NCI-H2081 treated with DMSO at 0.1 percent for 48 hours (cell line): ENCODE data around the gene AOC2.
"Not testable (repeated sequence)": the region's sequence is repeated elsewhere in the genome, so short reads cannot be mapped to it uniquely, and the experiment has no call there.

Experiments used
- DNase-seq: peaks from one replicate; lab custom pipeline; 2025; lab: John Stamatoyannopoulos, UW

Gene AOC2

DNA sequence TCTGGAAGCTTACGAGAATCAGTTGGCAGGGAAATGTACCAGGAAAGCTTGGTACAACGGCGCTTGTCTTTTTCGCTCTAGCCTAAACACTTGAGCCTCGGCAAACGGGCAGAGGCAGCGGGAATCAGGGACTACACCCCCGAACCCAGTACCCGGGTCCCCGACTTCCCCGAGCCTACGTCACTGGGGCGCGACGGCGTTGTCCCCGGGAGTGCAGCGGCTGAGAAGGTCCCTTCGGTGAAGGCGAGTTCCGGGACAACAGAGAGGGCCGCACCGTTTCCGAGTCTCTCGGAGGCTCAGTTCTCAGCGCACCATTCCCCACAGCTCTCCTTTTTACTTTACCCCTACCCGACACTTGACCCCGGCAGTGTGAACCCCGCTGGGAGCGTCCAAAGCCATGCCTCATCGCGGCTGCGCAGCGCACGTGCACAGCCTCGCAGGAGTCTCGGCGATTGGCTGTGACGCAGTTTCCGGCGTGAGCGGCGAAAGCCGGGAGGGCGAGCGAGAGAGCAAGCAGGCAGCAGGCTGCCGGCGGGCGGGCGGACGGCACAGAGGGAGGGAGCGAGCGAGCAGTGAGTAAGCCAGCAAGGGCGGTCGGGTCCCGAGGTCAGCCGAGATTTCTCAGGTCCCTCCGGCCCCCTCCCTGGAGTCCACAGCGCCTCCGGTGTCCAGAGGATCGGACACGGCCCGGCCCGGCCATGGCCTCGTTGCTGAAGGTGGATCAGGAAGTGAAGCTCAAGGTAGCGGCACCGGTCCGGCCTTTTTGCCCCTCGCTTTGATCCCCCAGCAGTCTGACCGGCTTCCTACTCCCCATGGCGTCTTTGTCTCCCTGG lies 11.2 kb upstream of the AOC2 start, which contains the start of gene PSME3:
TSS of gene PSME3 (plus strand) at position 464 of the 833 bp plus-strand sequence. CDS start at position 699, 235 bp downstream.
- peak; percentile 84 for DNase-seq

DNA sequence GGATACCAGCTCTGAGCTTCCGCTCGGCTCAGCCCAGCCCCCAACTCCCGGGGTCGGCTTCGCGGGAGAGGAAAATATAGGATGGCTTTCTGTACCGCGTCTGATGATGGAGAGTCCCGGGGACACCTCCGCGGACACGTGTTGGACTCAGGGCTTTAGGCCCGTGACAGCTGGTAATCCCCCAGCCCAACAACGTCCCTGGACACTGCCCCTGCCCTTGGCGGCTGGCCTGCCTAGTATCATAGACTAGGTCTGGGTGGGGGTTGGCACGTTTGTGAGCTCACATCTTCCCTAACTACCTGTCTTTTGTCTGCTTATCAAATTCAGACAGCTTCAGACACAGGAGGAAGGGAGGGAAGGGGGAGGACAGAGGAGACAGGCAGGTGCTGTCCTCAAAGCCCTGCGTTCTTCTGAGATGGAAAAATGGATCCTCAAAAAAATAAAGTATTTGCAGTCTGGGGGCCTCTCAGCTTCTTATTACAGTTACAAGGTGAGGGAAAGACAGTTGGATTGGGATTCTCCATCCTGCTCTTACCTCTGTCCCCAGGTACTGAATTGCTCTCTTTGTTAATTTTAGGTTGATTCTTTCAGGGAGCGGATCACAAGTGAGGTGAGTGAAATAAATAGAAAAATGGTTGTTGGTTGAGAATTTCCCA lies 10.5 kb upstream of the AOC2 start:
- no peak for DNase-seq

DNA sequence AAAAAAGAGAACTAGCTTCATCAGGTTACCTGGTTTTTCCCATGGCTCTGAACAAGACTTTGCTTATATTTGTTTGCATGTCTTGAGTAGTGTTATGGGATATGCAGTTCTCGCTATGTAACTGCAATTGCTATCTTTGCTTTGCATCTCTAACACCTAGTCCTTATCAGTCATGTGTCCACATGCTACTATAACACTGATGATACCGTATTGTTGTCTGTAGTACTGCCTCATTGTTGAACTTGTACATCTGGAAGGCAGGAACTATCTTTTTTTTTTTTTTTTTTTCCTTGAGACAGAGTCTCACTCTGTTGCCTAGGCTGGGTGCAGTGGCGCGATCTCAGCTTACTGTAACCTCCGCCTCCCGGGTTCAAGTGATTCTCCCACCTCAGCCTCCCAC lies 8.6 kb upstream of the AOC2 start:
- DNase-seq: no peak

DNA sequence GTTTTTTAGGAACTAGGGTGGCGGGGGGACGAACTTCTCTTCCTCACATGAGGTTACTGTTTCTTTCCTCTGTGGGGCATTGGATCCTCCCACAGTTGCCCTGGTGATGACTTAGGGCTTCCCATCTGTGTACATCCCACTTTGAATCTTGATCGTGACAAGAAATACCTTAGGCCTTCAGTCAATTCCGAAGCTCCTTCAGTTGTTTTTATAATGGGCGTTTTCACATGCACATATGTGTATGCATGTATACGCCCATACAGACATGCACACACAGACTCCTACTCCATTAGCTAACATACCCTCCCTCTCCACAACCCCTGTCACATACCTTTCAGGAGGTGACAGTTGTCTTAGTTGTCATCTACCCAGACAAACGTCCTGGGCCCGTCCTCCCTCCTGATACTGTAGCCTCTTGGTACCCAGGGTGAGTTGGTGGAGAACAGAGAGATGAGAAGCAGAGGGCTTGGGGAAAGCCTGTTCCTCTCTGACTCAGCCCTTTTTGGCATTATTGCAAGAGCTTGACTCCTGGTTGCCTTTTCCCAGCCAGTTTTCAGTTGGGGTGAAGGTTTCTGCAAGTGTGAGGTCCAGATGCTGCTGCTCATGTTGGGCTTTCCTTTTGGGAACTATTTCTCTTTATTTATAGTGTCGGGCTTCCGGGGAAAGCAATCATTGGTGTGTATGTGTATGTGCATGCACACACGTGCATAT lies 2.2 kb upstream of the AOC2 start:
- DNase-seq: no peak

DNA sequence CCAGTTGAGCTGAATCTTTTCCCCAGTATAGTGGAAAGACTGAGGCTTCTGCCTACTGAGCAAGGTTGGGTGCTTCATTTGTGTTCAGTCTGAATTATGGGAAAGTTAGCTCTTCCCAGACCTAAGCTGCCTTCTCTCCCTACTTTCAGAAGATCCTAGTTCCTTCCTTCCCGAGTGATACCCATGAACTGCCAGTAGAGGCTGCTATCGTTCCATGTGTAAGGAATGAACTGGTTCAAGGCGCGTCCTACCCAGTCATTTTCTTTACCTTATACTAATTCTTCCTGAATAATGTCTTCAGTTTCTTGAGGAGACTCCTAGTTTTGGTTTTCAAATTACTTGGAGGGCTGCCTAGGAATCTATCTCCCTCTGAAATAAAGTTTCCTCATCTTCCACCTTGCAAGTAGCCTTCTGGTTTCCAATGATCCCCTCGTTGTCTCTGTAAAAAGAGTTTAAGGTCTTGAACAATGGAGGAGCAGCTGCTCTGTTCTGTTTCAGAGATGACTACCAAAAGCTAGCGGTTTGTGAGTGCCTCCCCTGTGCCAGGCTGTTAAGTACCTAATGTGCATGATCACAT lies 934 bp upstream of the AOC2 start:
- DNase-seq: peak; percentile 33

DNA sequence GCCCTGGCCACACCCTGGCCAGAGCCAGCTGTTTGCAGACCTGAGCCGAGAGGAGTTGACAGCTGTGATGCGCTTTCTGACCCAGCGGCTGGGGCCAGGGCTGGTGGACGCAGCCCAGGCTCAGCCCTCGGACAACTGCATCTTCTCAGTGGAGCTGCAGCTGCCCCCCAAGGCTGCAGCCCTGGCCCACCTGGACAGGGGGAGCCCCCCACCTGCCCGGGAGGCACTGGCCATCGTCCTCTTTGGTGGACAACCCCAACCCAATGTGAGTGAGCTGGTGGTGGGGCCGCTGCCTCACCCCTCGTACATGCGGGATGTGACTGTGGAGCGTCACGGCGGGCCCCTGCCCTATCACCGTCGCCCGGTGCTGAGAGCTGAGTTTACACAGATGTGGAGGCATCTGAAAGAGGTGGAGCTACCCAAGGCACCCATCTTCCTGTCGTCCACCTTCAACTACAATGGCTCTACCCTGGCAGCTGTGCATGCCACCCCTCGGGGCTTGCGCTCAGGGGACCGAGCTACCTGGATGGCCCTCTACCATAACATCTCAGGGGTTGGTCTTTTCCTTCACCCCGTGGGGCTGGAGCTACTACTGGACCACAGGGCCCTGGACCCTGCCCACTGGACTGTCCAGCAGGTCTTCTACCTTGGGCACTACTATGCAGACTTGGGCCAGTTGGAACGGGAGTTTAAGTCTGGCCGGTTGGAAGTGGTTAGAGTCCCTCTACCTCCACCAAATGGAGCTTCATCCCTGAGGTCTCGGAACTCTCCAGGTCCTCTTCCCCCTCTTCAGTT lies 578 bp downstream of the AOC2 start:
- no peak for DNase-seq

DNA sequence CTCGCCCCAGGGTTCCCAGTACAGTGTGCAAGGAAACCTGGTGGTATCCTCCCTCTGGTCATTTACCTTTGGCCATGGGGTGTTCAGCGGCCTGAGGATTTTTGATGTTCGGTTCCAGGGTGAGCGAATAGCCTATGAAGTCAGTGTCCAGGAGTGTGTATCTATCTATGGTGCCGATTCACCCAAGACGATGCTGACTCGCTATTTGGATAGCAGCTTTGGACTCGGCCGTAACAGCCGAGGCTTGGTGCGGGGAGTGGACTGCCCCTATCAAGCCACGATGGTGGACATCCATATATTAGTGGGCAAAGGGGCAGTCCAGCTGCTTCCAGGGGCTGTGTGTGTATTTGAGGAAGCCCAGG lies 1.2 kb downstream of the AOC2 start:
- DNase-seq: no peak

DNA sequence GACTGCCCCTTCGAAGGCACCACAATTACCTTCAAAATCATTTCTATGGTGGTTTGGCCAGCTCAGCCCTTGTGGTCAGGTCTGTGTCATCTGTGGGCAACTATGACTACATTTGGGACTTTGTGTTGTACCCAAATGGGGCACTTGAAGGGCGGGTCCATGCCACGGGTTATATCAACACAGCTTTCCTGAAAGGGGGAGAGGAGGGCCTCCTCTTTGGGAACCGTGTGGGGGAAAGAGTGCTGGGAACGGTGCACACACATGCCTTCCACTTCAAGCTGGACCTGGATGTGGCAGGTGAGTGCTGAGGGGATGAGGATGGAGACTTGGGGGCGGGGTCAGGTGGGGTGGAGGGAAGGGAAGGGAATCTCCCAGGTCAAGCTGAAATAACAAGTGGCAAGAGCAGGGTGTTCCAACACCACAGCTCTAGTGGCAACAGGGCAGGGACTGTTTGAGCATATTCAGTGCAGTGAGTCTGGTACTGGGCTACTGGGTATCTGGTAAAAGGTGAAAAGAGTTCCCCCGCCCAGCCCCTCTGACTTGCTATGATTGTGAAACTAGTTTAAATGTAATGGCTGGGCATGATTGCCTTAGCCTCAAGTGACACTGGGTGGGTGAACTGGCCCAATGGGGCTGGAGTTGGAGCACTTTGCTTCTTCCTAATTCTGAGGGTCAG lies 1.7 kb downstream of the AOC2 start:
- DNase-seq: no peak

DNA sequence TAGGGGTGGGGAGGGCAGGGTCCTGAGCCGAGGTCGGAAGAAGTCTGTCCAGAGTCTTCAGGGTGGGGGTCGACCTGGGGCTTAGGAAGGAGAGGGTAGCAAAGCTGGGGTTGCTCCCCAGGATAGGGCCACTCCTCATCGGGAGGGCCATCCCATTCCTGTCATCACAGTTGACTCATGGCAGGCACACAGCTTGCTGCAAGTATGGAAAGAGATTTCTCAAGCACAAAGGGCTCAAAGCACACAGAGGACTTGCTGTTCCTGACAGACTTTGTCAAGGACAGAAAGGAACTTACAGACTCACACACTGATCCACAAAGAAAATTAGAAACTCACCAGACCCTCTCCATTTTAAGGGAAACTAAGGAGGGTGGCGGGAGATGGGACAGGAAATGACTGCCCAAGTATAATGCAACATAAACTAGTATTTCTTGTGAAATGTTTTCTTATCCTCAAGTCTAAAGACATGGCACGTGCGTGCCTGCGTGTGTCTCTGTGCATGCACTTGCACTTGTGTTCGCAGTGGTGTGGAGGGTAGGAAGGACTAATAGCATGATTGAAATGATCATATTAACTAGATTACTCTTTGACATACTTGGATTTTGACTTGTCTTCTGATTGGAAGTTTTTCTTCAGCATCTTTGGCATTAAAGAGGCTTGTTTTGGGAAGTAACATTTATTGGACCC lies 2.4 kb downstream of the AOC2 start:
- DNase-seq: no peak

DNA sequence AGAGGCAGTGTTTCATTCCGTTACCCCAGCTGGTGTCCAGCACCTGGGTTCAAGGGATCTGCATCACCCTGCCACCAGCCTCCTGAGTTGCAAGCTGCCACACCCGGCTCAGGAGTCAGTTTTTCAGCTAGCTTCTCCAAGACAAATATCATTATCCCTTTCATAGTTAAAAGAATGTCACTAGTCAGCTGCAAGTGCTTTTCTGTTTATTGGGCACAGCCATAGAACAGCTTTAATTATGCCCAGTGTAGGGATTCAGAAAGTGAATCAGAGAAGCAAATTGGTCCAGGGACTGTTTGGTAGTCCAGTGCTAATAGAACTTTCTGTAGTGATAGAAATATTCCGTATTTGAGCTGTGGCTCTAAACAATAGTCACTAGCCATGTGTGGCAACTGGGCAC lies 3.7 kb downstream of the AOC2 start:
- DNase-seq: no peak

DNA sequence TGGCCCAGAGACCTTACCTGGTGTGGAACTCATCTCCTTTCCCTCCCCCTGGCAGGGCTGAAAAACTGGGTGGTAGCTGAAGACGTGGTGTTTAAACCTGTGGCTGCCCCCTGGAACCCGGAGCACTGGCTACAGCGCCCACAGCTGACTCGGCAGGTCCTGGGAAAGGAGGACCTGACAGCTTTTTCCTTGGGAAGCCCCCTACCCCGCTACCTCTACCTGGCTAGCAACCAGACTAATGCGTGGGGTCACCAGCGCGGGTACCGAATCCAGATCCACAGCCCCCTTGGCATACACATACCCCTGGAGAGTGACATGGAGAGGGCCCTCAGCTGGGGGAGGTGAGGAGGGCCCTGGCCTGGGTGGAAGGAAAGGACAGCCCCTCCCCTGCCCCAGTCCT lies 4.7 kb downstream of the AOC2 start:
- DNase-seq: no peak

DNA sequence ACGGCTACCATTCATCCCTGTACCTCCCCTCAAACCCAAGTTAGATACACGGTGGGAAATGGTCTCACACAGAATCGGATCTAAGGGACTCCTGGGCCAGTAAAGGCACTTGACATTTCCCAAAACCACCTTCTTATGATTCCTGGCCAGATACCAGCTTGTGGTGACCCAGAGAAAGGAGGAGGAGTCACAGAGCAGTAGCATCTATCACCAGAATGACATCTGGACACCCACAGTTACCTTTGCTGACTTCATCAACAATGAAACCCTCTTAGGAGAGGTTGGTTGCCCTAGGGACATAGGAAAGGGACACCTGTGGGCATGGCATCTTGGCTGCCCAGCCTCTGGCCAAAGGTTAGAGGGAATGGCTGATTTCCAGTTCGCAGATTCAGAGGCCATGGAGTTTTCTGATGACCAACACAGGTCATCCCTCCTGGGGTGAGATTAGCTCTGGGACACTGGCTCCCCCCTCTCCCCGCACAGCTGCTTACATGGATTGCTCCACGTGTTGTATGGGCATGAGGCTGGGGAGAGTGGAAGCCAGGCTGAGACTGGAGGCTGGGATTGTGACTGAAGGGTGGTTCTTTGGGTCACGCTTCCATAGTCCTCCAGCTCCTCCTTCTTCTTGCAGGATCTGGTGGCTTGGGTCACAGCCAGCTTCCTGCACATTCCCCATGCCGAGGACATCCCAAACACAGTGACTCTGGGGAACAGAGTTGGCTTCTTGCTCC lies 5.2 kb downstream of the AOC2 start:
- DNase-seq: no peak

DNA sequence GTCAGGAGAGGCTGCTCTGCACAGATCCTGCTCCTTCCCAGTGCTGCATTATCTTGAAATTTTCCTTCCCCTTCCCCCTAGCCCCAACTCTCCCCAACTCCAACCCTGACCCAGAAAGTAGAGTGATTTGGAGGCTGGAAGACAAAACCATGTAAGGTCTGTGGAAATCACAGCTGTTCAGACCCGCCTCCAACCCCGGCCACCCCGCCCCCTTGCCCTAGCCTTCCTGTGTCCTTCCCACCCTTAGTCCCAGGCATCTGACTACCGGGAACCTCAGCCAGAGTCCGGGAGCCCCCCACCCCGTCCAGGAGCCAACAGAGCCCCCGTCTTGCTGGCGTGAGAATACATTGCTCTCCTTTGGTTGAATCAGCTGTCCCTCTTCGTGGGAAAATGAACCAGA lies 6.6 kb downstream of the AOC2 start, which contains the start of gene AOC3:
TSS of gene AOC3 (plus strand) at position 246 of the 400 bp plus-strand sequence. CDS start at position 391, 145 bp downstream.
- no peak for DNase-seq

DNA sequence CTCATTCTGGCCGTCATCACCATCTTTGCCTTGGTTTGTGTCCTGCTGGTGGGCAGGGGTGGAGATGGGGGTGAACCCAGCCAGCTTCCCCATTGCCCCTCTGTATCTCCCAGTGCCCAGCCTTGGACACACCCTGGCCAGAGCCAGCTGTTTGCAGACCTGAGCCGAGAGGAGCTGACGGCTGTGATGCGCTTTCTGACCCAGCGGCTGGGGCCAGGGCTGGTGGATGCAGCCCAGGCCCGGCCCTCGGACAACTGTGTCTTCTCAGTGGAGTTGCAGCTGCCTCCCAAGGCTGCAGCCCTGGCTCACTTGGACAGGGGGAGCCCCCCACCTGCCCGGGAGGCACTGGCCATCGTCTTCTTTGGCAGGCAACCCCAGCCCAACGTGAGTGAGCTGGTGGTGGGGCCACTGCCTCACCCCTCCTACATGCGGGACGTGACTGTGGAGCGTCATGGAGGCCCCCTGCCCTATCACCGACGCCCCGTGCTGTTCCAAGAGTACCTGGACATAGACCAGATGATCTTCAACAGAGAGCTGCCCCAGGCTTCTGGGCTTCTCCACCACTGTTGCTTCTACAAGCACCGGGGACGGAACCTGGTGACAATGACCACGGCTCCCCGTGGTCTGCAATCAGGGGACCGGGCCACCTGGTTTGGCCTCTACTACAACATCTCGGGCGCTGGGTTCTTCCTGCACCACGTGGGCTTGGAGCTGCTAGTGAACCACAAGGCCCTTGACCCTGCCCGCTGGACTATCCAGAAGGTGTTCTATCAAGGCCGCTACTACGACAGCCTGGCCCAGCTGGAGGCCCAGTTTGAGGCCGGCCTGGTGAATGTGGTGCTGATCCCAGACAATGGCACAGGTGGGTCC lies 7.2 kb downstream of the AOC2 start:
- DNase-seq: not testable (repeated sequence)

DNA sequence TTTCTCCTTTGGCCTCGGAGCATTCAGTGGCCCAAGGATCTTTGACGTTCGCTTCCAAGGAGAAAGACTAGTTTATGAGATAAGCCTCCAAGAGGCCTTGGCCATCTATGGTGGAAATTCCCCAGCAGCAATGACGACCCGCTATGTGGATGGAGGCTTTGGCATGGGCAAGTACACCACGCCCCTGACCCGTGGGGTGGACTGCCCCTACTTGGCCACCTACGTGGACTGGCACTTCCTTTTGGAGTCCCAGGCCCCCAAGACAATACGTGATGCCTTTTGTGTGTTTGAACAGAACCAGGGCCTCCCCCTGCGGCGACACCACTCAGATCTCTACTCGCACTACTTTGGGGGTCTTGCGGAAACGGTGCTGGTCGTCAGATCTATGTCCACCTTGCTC lies 8.0 kb downstream of the AOC2 start:
- DNase-seq: no peak

DNA sequence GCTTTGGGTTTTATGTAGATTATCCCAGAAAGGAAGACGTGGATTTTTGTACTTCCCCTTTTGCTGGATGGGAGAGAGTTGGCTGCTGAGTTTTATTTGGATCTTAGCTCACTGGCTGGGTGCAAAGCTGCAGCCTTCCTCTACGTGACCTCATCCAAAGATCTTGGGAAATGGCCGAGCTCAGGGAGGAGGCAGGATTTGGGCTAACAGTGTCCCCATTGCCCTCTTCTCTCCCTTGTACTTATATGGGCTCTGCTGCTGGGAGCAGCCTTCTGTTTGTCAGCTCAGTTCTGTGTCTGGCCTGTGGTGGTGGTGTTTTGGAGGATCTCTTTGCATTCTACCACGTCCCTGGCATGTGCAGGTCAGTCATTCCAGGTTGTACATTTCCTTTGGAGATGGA lies 8.6 kb downstream of the AOC2 start:
- no peak for DNase-seq

DNA sequence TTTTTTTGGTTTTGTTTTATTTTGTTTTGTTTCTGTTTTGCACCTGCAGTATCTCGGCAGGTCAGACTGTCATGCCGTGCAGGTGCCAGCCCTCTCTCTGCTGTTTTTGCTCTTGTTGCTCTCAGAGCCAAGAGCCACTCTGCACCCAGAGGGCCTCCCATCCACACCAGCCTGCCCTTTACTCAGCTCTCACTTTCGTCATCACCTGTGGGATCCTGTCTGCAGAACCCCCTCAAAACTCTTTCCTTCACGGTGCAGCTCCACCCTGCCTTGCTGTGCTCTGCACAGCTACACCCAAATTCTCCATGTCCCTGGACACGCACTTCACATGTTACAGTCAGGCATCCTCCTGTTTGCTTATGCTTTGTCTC lies 9.2 kb downstream of the AOC2 start:
- no peak for DNase-seq

DNA sequence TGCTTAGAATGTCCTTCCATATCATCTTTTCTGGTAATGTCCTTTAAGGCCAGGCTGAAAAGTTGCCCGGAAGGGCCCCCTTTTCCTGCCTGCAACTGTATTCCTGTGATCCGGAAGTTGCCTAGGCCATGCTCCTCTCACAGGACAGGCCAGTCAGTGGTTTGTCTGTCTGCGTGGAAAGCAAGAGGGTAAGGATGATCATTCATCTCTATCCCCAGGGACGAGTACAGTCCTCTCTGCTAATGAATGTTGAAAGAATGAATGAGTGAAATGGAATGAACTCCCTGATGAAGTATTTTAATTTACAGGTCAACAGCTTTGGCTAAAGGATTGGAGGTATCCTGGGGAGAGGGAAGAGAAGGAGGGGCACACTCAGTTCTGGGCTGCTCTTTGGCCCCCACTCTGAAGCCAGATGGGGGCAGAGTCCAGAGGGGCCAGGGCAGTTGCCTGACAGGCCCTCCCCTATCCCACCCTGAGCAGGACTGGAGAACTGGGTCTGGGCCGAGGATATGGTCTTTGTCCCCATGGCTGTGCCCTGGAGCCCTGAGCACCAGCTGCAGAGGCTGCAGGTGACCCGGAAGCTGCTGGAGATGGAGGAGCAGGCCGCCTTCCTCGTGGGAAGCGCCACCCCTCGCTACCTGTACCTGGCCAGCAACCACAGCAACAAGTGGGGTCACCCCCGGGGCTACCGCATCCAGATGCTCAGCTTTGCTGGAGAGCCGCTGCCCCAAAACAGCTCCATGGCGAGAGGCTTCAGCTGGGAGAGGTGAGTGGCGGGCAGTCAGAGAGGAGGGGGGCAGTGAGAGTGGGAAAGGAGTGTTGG lies 9.8 kb downstream of the AOC2 start:
- no peak for DNase-seq
